GM04504 (cell line): Measurements from ENCODE around the gene ASTN2.
"Not testable (repeated sequence)": the region's sequence is repeated elsewhere in the genome, so short reads cannot be mapped to it uniquely, and the experiment has no call there.

Experiments used
- DNase-seq: peaks from one replicate; pipeline ENCODE4 v3.0.0-alpha.2; 2012; ENCODE audit warnings: low read depth

Gene ASTN2

DNA sequence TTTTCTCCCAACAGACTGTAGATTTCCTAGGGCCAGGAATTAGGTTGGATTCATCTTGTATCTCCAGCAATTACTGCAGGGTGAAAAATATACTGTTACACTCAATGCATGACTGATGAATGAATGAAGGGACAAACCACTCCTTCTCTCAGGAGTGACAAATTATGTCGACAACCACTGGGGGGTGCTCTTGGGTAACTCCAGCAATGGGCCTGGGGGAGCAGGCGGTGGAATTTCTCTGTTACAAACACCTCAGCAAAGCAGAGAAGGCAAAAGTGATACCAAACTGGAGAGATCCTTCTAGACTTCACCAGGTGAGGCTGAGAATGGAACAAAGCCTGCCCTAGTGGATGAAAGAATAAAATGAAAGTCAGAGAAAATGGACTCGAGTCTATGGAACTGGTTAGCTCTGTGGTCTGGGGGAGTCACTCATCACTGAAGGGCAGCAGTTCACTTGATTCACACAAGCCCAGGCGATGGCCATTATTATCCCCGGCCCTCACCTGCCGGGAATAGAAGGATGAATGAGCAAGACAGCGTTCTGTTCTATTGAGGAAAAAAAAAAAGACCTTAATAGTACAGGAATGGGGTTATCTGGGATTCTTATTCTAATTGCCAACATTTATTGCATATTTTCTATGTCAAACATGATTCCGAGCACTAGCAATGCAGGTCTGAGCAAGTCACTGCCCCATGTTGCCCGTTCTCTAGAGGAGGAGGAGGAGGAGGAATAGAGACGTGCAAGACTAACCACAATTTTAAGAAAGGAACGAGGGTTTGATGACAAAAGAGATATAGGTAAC is 341.1 kb downstream of the ASTN2 start:
- no peak for DNase-seq

DNA sequence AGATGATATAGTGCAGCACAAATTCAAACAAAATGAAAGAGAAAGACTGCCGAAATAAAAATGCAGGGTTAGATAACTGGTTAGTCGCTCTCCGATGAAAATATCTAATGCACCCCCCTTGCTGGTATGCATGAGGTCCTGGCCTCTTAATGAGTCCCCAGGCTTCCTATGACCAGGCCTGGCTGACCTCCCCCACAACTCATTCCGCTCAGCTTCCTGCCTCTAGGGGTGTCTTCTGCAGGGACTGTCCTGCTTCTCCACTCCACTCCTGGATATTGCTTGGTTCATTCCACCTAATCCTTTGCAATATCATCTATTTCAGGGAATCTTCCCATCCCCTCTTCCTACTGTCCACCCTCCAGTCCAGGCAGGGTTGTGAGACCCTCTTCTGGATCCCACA is 341.8 kb downstream of the ASTN2 start:
- no peak for DNase-seq

DNA sequence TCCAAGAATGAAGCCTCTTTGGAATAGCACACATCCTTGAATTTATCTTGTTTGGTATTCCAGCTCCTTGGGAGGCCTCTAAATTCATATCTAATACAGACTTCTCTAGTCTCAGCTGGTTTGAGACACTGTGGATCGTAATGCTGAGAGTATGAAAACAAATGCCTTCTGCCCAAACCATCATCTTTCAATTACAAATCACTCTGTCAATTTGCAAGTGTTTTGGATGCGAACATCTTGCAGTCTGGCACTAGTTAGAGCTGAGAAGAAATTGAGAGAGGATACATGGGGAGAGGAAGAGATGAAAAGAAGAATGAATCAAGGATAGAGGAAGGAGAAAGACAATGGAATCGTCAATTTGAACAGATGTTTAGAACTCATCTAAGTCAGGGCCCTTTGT is 342.6 kb downstream of the ASTN2 start:
- no peak for DNase-seq

DNA sequence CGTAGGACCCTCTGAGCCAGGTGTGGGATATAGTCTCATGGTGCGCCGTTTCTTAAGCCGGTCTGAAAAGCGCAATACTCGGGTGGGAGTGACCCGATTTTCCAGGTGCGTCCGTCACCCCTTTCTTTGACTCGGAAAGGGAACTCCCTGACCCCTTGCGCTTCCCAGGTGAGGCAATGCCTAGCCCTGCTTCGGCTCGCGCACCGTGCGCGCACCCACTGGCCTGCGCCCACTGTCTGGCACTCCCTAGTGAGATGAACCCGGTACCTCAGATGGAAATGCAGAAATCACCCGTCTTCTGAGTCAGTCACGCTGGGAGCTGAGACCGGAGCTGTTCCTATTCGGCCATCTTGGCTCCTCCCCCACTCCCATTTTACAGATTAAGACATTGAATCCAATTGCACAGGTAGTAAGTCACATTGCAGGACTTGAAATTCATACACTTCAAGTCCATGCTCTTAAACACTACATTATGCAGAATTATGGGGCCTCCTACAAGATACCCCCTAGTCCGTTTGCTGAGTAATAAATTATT is 343.1 kb downstream of the ASTN2 start:
- not testable (repeated sequence) for DNase-seq

DNA sequence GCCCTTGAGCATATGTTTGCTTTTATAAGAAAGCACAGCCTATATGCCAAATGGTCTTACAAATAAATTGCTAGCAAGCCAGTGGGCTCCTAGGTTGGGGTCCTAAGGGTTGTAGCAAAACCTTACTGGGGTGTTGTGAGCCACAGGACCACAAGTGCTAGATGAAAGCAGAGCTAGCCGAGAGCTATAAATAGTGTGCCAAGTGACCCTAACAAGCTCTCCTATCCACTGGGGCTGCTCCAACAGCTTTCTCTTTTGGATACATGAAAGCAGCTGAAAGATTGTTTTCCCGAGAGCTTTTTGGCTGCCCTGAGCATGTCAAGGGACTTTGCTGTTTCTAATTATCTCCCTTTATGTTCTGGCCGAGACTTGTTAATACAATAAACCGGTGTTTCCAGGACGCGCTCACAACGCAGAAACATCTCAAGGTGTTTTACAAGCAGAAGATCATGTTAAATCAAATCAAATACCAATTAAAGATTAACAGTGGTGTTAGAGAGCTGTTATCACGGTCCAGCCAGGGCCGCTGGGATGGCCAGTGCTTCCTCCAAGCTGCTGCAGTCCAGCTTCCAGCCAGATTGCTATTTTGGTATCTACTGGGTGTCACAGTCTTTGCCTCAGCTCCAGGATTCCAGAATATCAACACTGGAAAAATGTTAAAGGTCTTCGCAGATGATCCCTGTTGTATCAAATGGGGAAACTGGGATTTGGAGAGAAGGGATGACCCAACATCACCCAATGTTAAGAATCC is 351.0 kb downstream of the ASTN2 start:
- DNase-seq: no peak

DNA sequence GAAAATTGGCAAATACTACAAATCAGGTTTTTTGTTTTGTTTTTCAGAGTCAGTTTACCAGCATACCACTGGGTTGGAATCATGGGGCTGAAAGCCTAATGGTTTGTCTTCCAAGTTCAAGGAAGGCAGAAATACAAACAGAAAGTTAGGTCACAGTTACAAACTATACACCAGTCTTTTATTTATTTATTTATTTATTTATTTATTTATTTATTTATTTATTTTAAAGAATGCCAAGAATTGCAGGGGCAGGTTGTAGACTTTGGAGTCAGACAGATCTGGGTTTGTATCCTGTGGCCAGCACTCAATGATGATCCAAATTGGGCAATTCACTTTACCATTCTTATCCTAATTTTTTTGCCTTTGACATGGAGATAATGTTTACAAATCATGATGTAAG is 353.9 kb downstream of the ASTN2 start:
- DNase-seq: no peak

DNA sequence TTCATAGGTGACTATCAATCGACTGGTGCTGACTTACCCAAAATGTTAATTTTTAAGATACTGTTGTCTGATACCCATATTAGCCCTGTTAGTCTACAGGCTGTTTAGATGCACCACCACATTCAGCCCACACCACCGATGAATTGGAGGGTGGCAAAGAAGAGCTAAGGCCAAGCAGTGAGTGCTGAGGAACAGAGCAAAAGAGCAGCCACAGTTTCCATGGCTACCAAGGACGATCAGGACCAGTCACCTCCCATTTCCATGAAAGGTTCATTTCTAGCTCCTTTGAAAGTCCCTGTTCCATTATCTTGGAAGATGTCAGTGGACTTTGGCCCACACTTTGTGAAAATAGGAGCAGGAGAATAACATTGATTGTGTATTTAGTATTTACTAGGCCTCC is 364.9 kb downstream of the ASTN2 start:
- DNase-seq: no peak

DNA sequence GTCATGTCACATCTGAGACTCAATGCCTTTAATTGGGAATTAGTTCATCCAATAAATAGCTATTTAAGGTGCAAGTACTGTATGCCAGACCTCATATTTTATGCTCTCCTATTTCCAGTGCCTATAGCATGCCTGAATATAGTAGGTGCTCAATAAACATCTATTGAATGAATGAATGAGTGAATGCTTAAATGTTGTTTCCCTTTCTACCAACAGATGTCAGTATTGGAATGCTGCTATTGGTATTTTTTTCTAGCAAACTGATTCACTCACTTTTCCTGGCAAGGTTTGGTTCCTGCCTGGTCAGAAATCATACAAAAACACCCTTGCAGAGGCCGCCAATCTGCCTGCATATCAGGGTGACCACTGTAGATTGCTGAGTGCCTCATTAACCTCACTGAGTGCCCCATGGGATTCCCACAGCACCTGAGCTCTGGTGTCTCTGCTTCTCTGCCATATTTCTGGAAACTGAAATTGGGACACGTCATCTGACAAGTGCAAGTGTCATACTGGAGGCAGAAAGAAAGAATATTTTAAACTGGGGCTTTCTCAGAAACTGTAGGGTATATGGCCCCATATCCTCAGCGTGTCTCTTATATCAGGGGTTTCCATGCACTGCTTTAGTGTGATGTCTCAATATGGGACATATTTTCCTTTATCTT is 368.1 kb downstream of the ASTN2 start:
- no peak for DNase-seq

DNA sequence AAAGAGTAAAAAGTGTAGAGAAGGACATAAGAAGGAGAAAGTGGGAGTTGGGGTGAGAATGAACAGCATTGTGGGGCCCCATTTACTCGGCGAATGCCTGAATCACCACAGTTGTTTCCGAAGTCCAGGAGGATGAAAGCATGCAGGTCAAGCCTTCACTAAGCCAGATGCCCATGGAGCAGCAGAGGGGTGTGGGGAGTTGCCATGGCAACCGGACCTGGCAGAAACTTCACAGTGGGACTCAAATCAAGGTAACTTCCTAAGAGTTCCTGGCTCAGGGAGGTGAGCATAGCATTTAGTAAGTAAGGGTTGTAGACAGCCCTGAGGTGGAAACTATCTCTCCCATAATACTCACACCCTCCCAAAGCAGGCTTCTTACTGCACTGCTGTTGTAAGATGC is 370.6 kb downstream of the ASTN2 start:
- no peak for DNase-seq

DNA sequence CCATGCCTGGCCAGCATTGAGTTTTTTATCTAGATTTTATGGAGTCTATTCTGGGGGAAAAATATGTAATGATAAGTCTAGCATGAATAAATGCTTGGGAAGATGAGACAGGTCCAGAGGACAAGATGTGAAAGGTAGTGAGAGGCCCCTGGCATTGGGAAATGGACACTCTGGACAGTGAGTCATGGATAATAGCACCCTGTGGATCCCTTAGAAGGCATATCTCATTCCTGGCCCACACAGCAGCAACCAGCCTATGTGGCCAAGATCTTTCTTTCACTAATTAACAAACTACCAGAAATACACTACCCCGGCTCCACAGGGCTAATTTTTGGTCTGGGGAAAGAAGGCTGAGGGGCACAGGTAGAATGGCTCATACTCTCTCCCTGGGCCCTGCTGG is 371.7 kb downstream of the ASTN2 start:
- no peak for DNase-seq

DNA sequence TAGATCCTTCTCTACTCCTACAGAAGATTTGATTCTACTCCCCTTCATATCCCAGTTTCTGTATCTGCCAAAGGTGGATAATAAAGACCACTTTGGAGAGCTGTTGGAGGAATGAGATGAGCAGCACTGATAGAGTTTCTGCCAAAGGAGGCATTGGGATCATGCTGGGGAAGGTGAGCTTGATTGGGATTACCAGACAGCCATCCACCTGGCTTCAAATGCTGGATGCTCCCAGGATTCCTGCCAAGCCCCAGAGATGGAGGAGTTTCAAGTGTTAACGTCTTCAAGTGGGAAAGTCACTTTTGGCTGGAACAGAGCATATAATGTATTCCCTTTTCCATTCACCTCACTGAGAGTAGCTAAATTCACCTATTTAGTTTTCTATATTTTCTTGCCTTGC is 379.3 kb downstream of the ASTN2 start:
- DNase-seq: no peak

DNA sequence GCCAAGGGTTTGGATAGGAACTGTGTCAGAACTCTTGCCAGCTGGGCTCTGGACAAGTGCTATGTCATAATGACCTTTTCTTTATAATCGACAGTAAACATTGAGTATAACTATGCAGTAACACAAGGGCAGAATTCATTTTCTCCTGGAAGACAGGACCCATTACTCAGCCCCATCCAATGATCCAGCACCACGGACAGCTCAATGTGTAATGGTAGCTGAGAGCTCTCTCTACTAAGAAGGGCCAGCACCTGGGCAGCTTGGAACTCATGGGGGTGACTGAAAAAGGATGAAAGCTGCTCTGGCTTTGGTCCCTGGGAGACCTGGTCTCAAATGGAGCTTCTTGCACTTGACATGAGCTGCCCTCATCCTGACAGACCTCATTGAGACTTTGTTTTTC is 380.0 kb downstream of the ASTN2 start:
- DNase-seq: no peak

DNA sequence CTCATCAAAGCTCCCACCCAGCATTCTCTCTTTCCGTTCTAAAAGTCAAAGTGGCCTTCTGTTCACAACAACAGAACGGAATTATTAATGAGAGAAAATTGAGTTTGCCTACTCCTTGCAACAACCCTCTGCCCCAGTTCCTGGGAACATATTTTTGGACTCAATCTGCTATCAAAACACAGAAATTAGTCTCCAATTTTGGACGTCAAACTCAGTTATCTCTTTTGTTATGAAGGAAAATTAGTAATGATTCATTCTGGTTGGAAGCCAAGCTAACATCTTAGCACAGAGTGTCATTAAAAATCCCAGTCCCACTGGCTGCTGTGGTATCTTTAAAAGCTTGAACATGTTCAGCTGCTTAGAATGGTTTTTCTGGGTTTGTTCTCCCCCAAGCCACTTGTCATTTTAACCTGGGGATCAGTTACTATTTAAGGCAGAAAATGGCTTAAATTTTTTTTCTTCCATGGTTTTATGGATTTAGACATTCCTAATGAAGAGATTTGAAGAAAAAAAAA is 384.5 kb downstream of the ASTN2 start:
- DNase-seq: no peak

DNA sequence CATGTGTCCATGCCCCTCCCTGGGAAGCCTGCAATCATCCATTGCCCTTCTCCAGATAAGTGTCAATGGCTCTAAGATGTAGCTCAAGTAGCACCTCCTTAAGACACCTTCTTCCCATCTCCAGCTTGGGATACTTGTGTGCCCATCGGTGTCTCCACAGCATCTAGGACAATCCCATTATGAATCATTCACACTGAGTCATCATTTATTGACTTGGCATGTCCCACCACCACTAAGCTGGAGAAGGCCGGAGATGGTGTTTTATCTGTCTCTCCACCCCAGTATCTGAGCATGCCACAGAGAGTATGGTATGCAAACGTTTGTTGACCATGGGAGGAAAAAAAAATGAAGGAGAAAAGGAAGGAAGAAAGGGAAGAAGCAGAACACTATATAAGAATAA is 385.5 kb downstream of the ASTN2 start:
- no peak for DNase-seq

DNA sequence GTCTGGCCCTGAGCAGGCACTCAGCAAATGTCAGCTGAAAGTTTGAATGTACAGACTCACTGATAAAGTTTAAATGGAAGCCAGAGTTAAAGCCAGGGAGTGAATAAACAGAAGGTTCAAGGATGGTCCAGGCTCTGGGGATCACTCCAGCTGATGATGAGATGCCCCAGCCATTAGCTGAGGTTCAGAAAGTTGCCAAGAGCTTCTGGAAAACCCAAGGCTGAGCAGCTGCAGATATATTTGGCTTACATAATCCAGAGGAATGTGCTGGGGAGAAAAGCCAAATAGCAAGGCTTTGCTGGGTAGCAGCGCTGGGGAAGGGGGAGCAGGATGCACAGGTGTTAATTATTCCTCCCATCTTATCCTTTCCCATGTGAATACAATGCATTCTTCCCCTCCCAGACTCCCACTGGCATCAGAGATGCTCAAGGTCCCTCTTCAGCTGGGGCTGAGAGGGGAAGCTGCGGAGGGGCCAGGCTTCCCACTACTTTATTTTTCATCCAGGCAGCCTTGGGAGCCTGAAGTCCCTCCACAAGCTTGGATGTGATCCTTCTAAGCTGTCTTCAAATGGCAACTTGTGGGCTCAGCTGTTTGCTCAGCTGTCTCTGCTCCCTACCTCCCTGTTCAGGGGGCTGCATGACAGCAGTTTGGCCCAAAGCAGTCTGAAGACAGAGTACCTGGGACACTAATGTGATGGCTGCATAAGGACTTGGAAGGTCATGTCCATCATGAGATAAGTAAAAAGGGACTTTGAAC is 386.6 kb downstream of the ASTN2 start:
- no peak for DNase-seq

DNA sequence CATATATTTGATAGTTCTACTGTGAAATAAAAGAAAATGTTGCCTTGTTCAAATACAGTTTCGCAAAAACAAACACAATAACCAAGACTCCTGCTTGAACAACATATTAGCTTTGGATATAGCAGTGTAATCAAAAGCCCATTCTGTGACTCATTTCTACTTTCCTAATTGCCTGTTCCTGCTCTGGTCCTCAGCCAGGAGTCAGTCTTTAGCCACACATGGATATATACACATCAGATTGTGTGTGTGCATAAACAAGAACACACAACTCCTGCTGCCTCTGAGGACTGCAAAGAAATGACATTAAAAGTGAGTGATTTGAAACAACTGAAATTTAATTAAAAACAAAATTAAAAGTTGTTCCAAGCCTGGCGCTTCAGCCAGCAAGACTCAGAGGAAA is 393.0 kb downstream of the ASTN2 start:
- no peak for DNase-seq

DNA sequence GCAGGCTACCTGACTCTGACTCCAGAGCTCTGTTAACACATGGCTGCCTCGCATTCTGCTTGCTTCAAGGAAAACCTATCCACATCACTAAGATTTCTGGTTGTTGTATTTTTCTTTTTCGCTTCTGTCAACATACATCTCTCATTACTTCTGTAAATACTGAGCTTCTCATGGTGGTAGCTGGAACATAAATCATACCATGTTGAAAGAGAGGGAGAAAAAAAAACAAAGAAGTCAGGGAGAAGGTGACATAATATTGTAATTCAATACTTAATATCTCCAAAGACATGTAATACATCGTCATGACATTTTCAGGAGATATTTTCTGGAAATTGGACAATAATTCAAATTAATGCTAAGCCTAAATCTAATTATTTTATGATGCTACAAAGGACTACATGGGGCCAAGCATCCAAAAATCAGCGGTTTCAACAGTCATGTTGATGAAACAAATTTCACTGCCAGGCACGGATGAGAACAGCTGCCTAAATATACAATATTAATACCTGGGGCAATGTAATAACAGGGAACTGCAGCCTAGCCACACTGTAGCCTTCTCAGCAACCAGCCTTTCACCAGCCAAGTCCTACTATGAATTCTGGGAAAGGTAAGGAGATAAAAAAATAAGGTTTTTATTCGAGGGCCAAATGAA is 395.8 kb downstream of the ASTN2 start:
- no peak for DNase-seq

DNA sequence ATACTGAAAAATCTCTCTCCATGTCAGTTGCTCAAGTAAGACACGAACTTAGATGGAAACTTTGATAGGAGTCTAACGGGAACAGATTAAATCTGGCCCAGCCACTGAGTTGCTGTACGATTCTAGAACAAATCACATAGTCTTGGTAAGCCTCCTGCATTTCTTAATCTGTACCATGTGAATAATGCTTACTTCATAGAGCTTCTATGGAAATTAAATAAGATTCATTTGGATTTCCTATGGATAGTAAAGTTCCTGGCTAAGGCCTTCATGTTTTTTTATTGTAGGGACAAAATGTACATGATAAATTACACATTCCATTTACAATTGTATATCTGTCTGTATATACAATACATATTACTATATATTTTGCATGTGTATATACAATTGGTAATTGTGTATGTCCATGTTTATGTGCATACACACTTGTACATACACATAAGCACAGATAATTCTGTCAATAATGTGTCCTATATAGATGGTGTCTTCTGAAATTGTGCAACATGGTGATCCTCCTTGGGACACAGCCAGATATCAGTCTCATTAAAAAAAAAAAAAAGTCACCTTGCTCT is 397.4 kb downstream of the ASTN2 start:
- no peak for DNase-seq

DNA sequence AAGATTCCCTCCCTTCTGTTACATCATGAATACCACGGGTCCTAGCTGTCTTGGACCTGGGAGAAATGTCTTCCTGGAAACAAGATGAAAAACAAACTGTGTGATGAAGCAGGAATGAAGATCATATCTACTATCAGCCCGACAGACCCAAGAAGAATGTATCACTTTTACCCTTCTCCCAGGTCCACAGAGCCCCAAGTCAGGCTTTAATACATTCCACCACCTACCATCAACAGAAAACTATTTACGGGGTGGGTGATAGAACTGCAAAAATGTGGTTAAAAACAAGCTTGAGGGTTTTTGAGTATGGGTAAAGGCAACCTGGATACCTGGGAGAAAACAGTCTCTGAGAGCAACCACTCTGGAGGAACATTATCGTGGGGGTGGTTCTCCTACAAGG is 400.8 kb downstream of the ASTN2 start:
- DNase-seq: no peak

DNA sequence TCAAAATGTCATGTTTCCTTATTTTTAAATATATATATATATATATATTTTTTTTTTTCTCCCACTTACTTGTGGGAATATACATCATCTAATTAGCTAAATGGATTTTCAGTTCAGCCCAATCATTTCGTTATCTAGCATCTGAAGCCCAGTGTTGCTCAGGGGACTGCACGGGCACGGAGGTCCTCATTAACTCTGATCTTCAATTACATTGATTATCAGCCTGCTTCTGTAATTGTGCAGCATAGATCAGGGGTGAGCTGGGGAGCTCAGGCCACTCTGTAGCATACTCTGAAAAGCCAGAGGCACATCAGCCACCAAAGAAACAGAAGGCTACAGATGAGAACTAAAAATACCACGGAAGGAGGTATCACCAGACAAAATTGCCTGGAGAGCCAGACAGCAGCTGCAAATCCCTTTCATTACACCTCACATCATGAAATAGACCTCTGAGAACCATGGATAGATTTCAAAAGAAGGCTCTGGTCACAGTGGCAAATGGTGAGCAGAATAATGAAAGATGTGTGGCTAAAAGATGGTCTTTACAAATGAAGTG is 401.3 kb downstream of the ASTN2 start:
- DNase-seq: no peak

DNA sequence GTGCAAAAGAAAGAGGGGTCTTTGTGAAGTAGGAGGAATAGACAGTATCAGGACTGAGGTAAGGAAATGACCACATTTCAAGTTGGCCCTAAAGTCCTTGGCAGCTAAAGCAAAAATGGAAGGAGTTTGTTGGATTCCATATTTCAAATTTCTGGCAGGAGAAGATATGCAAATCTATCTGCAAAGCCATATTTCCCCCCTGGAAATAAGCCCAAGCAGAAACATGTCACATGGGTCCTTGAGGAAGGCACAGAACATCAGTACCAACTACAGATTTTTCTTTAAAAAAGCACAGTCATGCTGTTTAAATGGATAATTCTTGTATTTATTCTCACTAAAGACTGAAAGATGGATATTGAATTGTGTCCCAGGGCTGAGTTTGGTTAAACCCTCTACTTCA is 404.8 kb downstream of the ASTN2 start:
- no peak for DNase-seq
